Caki2 (cell line): ENCODE data around the gene XAGE1A. TPM values are rescaled to one million over a fixed set of nuclear protein-coding genes. Genes with fewer than 3 reads are reported as not detected.

ENCODE experiments used
- total RNA-seq: library from RNA; depleted of rRNA; stranded (reverse); fragments of >200 nt; shearing (Covaris generic); gene quantifications from 2 replicates; pipeline ENCODE4 v1.2.3, GENCODE V29; 2014; ENCODE audit warnings: low replicate concordance; rRNA removed

XAGE1A gene
- total RNA-seq, 1 experiment from 2014 or later: not detected

Other genes with a start within 250 kb of the XAGE1A start
- gene XAGE2, start 126.8 kb upstream of the XAGE1A start, total RNA-seq: not detected in 2 replicates
- gene XAGE1B, start 21.3 kb downstream of the XAGE1A start, total RNA-seq: not detected in 2 replicates
- not detected in 2 replicates for gene SSX7, start 159.1 kb downstream of the XAGE1A start, total RNA-seq
- 0.32 TPM in 1 of 2 replicates, not detected in the other for gene SSX2, start 211.4 kb downstream of the XAGE1A start, total RNA-seq